GM12878 (cell line): Measurements from ENCODE around the gene TTYH1. TPM values are rescaled to one million over a fixed set of nuclear protein-coding genes. Genes with fewer than 3 reads are reported as not detected.

ENCODE experiments used
- ATAC-seq: fragments of 200-7000 bp; cut with Tn5 transposase; 3 replicates; pipeline ENCODE4 v1.9.1; 2020; ENCODE audit warnings: mild to moderate bottlenecking, moderate library complexity
- BruUV-seq: library from RNA; stranded (reverse); fragments of 400-500 nt; replicated peaks from 2 replicates; lab custom pipeline; 2021; lab: Mats Ljungman, UMichigan
- CTCF ChIA-PET: fragments of 300-600 bp; sonication (Branson Sonifier 250); formaldehyde crosslinking; extraction: SDS; loops from one replicate; lab custom pipeline; 2021; ENCODE audit warnings: inconsistent platforms; lab: Yijun Ruan, JAX
- POLR2A ChIA-PET: fragments of 350-600 bp; formaldehyde crosslinking; extraction: SDS; loops from one replicate; lab custom pipeline; 2021; ENCODE audit warnings: inconsistent platforms; lab: Charles Lee
- RAD21 ChIA-PET: fragments of 300-600 bp; sonication (Branson Sonifier 250); formaldehyde crosslinking; loops from one replicate; lab custom pipeline; 2023; ENCODE audit warnings: antibody characterized with exemption; ENCODE audit not compliant: unreplicated experiment; lab: Charles Lee
- SMC1A ChIA-PET: fragments of 300-600 bp; sonication (Branson Sonifier 250); formaldehyde crosslinking; loops from one replicate; lab custom pipeline; 2023; ENCODE audit not compliant: unreplicated experiment, uncharacterized antibody; lab: Charles Lee
- DNase-seq: peaks from one replicate; pipeline ENCODE4 v3.0.0-alpha.2; 2011; ENCODE audit warnings: low read depth, low spot score
- FAIRE-seq: peaks from 3 replicates; lab custom pipeline; 2011; peaks lifted over from hg19 to GRCh38; lab: Jason Lieb, UNC
- H2AFZ ChIP-seq: 2 replicates; pipeline ENCODE4 v1.6.0; 2011; ENCODE audit warnings: low read depth, low read length, control low read depth; ENCODE audit not compliant: control insufficient read depth
- H3K27ac ChIP-seq: 2 replicates; pipeline ENCODE4 v1.5.1; 2011; ENCODE audit warnings: control low read depth; ENCODE audit not compliant: control insufficient read depth, insufficient read depth
- H3K27me3 ChIP-seq, 2 experiments: replicated peaks in 1 of 2; 2 replicates each; pipeline versions ENCODE4 v1.6.0 to v1.6.1; 2011; ENCODE audit warnings: low read length in 1 of 2; ENCODE audit not compliant: control insufficient read depth in 2 of 2, insufficient read depth in 2 of 2
- H3K36me3 ChIP-seq, 2 experiments: 2 replicates each; pipeline ENCODE4 v1.5.1; 2011; ENCODE audit warnings: low read length in 1 of 2; ENCODE audit not compliant: control insufficient read depth in 2 of 2, insufficient read depth in 2 of 2
- H3K4me1 ChIP-seq: 2 replicates; pipeline ENCODE4 v1.6.1; 2011; ENCODE audit warnings: mild to moderate bottlenecking, low read length, moderate library complexity, mixed read lengths; ENCODE audit not compliant: control insufficient read depth, insufficient read depth
- H3K4me2 ChIP-seq: 2 replicates; pipeline ENCODE4 v1.6.0; 2011; ENCODE audit warnings: control low read depth; ENCODE audit not compliant: control insufficient read depth, insufficient read depth
- H3K4me3 ChIP-seq: fragments of 200-600 bp; sonication (generic); 2 replicates; pipeline ENCODE4 v1.5.1; 2016
- H3K79me2 ChIP-seq: 2 replicates; pipeline ENCODE4 v1.6.0; 2011; ENCODE audit warnings: low read length; ENCODE audit not compliant: control insufficient read depth, insufficient read depth
- H3K9ac ChIP-seq: 2 replicates; pipeline ENCODE4 v1.8.0; 2011; ENCODE audit warnings: low read length, control low read depth, mixed read lengths; ENCODE audit not compliant: control insufficient read depth, insufficient read depth
- H3K9me3 ChIP-seq: replicated peaks from 3 replicates; pipeline ENCODE4 v1.5.1; 2011; ENCODE audit warnings: mild to moderate bottlenecking, low read length; ENCODE audit not compliant: control insufficient read depth, insufficient read depth
- H4K20me1 ChIP-seq: 2 replicates; pipeline ENCODE4 v1.6.0; 2011; ENCODE audit not compliant: control insufficient read depth, insufficient read depth
- BACH1 ChIP-seq: fragments of 450-650 bp; IDR thresholded peaks from 2 replicates; pipeline ENCODE4 v1.6.1; 2017; ENCODE audit warnings: mild to moderate bottlenecking, borderline replicate concordance
- BCL3 ChIP-seq: IDR thresholded peaks from 2 replicates; pipeline ENCODE4 v1.6.1; 2011; ENCODE audit warnings: borderline replicate concordance, low read depth, mild to moderate bottlenecking, moderate library complexity, low read length; ENCODE audit not compliant: insufficient read depth, poor library complexity, severe bottlenecking
- CTCF ChIP-seq, 3 experiments: IDR thresholded peaks in 2 of 3; conservative IDR thresholded peaks in 1 of 3; 2 replicates each; pipeline ENCODE4 v1.5.1; 2011; ENCODE audit warnings: low read depth in 3 of 3, low read length in 3 of 3, mild to moderate bottlenecking in 3 of 3, control low read depth in 2 of 3, moderate library complexity in 2 of 3, inconsistent platforms in 1 of 3, mixed read lengths in 1 of 3; ENCODE audit not compliant: control insufficient read depth in 2 of 3, insufficient read depth in 1 of 3; ENCODE audit errors: extremely low read depth in 1 of 3
- E2F8 ChIP-seq: fragments of 450-650 bp; IDR thresholded peaks from 2 replicates; pipeline ENCODE4 v1.6.1; 2018; ENCODE audit warnings: mild to moderate bottlenecking, low read depth, moderate library complexity; ENCODE audit not compliant: partially characterized antibody
- ETV6 ChIP-seq, 2 experiments: fragments of 450-650 bp in 1 of 2; IDR thresholded peaks in 1 of 2; conservative IDR thresholded peaks in 1 of 2; 2 replicates each; pipeline ENCODE4 v1.6.1; 2014; ENCODE audit warnings: antibody characterized with exemption in 1 of 2, borderline replicate concordance in 1 of 2, low read depth in 1 of 2, mild to moderate bottlenecking in 1 of 2, moderate library complexity in 1 of 2
- FOXM1 ChIP-seq: IDR thresholded peaks from 2 replicates; pipeline ENCODE4 v1.6.1; 2012; ENCODE audit warnings: low read depth, mild to moderate bottlenecking, inconsistent platforms, low read length, moderate library complexity
- HCFC1 ChIP-seq: fragments of 150-350 bp; IDR thresholded peaks from 2 replicates; pipeline ENCODE4 v1.6.1; 2014; ENCODE audit warnings: low read length
- LARP7 ChIP-seq: fragments of 450-650 bp; IDR thresholded peaks from 2 replicates; pipeline ENCODE4 v1.6.1; 2017; ENCODE audit warnings: mild to moderate bottlenecking
- MXI1 ChIP-seq: fragments of 150-350 bp; IDR thresholded peaks from 2 replicates; pipeline ENCODE4 v1.6.1; 2011; ENCODE audit warnings: low read depth, mild to moderate bottlenecking, inconsistent platforms, low read length, improper control_type of control experiment
- NR2F1 ChIP-seq: fragments of 450-650 bp; conservative IDR thresholded peaks from 2 replicates; pipeline ENCODE4 v1.6.1; 2017; ENCODE audit warnings: mild to moderate bottlenecking
- PAX8 ChIP-seq: fragments of 450-650 bp; IDR thresholded peaks from 2 replicates; pipeline ENCODE4 v1.6.1; 2017; ENCODE audit warnings: mild to moderate bottlenecking, moderate library complexity
- POLR2AphosphoS5 ChIP-seq: IDR thresholded peaks from 2 replicates; pipeline ENCODE4 v1.6.1; 2011; ENCODE audit warnings: mild to moderate bottlenecking, low read length, inconsistent platforms
- SMAD5 ChIP-seq: IDR thresholded peaks from 2 replicates; pipeline ENCODE4 v1.6.1; 2016; ENCODE audit warnings: antibody characterized with exemption, low read depth
- WRNIP1 ChIP-seq: IDR thresholded peaks from 2 replicates; pipeline ENCODE4 v1.6.1; 2011; ENCODE audit warnings: low read depth, low read length, improper control_type of control experiment, borderline replicate concordance
- ZBTB33 ChIP-seq: fragments of 450-650 bp; IDR thresholded peaks from 2 replicates; pipeline ENCODE4 v1.6.1; 2017; ENCODE audit warnings: mild to moderate bottlenecking
- ZNF24 ChIP-seq: fragments of 450-650 bp; IDR thresholded peaks from 2 replicates; pipeline ENCODE4 v1.6.1; 2017; ENCODE audit warnings: antibody characterized with exemption, mild to moderate bottlenecking
- WGBS: methylation state at CpG from one replicate; pipeline ENCODE4 v1.1.6; 2016; ENCODE audit warnings: low lambda C conversion rate; ENCODE audit not compliant: insufficient replicate concordance, insufficient coverage; ENCODE audit errors: missing lambda C conversion rate; 5-methylcytosine and 5-hydroxymethylcytosine counted together
- in situ Hi-C: fragments of 300-500 bp; cut with MboI; formaldehyde crosslinking; loops from 9 replicates; pipeline ENCODE4 v1.14.3; 2018; ENCODE audit warnings: mixed read lengths
- intact Hi-C: fragments of 100-400 bp; cut with micrococcal nuclease; formaldehyde crosslinking; loops from one replicate; pipeline ENCODE4 v1.14.2; 2022; ENCODE audit not compliant: unreplicated experiment
- polyA plus RNA-seq, 11 experiments: library from polyadenylated mRNA; depleted of rRNA in 4 of 11; unstranded in 6 of 11; stranded (reverse) in 5 of 11; fragments of >200 nt; fragmentation: Nextera tagmentation in 4 of 11; fragmentation: Illumina TruSeq in 1 of 11; extraction: Ambion mirVana in 4 of 11; extraction: Trizol in 1 of 11; gene quantifications; 1 replicate in 1 of 11; 2 replicates in 10 of 11; pipeline versions ENCODE4 v1.2.1 to v1.2.3, GENCODE V29; 2011 to 2016; ENCODE audit warnings: inconsistent platforms in 2 of 11, missing spikeins in 2 of 11, low read depth in 1 of 11
- total RNA-seq, 4 experiments: library from RNA; depleted of rRNA in 3 of 4; stranded (reverse); fragments of >200 nt in 3 of 4; fragmentation: Illumina TruSeq in 1 of 4; extraction: Trizol in 1 of 4; gene quantifications; 2 replicates each; pipeline versions ENCODE4 v1.2.1 to v1.2.3, GENCODE V29; 2013 to 2021

Gene TTYH1
- total and polyA plus RNA-seq, 10 of the 15 experiments (the other 5 are each of a cell fraction or from before 2014, with no cell fraction given), result 0.01 to 0.36 (median 0.09) TPM; not detected in 3

GRCh38 chr19:54461613-54462012 is 46.3 kb downstream of the TTYH1 start:
- FAIRE-seq (no peak), ATAC-seq (no peak), DNase-seq (no peak)
- ChIA-PET RAD21 (no interaction called here), SMC1A (interaction anchor here (0.5 kb wide), 1 partner anchor 1128 kb away, joined by 3 read pairs; no protein-coding TSS in a partner anchor), POLR2A (interaction anchor here (0.7 to 1.7 kb wide), 2 partner anchors 13 to 1184 kb away, joined by 3 to 13 read pairs; partner anchors contain the start of gene LENG8), CTCF (interaction anchor here (0.7 to 1.2 kb wide), 2 partner anchors 13 to 17 kb away, joined by 3 to 6 read pairs; partner anchors contain the start of gene LENG8)
- 64% methylated on average over 3 of the region's 3 CpGs for WGBS
- H4K20me1 ChIP-seq, result no peaks in the 10 kb centered on the region
- peaks cover 12% of the 10 kb centered on the region for H3K4me1 ChIP-seq
- TF ChIP-seq FOXM1 (no peak), PAX8 (no peak), LARP7 (no peak), ZBTB33 (no peak), CTCF (IDR thresholded peaks at IDR 0.05 in 2 of 3, conservative IDR thresholded peaks at IDR 0.05 in 1 of 3; ENCODE audit: control insufficient read depth in 2 of 3, extremely low read depth in 1 of 3, insufficient read depth in 1 of 3, low read depth in 3 of 3, low read length in 3 of 3) (no peak), BACH1 (no peak), POLR2AphosphoS5 (no peak), NR2F1 (no peak), ETV6 (conservative IDR thresholded peaks at IDR 0.05 in 1 of 2, IDR thresholded peaks at IDR 0.05 in 1 of 2; ENCODE audit: borderline replicate concordance in 1 of 2, low read depth in 1 of 2) (no peak), E2F8 (no peak), BCL3 (no peak), WRNIP1 (no peak), SMAD5 (no peak), ZNF24 (no peak), MXI1 (no peak), HCFC1 (no peak)
- peaks cover 14% of the 10 kb centered on the region for H3K79me2 ChIP-seq
- H3K36me3 ChIP-seq, result peaks cover 11 to 42% of the 10 kb centered on the region in 2 experiments
- H3K27me3 ChIP-seq, result no peaks in the 10 kb centered on the region
- peak overlapping the region; percentile 96; the same call in 1 of the 2 replicates for H3K4me2 ChIP-seq
- 0 out of 2 replicates have a peak overlapping the region, but pooled peaks have one; percentile 76 for H3K4me3 ChIP-seq
- intact Hi-C loops (no loop called here), in situ Hi-C loops (loop anchor here (10.0 kb wide), 1 partner anchor 1193 kb away; the partner anchor contains the start of gene U2AF2)
- H3K9ac ChIP-seq, result no peak overlapping the region
- no peak overlapping the region for H3K27ac ChIP-seq
- H2AFZ ChIP-seq, result no peak overlapping the region
- H3K9me3 ChIP-seq, result no peaks in the 10 kb centered on the region
- no TSS peak for BruUV-seq
